NB4 (cell line): ENCODE results near the gene CSF1R.

Source experiments
- CTCF ChIP-seq: IDR thresholded peaks from one replicate; pipeline ENCODE4 v1.5.1; 2012; ENCODE audit warnings: low read depth, low read length
- MYC ChIP-seq: IDR thresholded peaks from 2 replicates; pipeline ENCODE4 v1.6.1; 2011; ENCODE audit warnings: low read depth, low read length
- POLR2A ChIP-seq: IDR thresholded peaks from 2 replicates; pipeline ENCODE4 v1.6.1; 2011; ENCODE audit warnings: mild to moderate bottlenecking; ENCODE audit not compliant: insufficient read length; ENCODE audit errors: extremely low read depth

GRCh38 chr5:150068472-150068871, 17.9 kb downstream of the CSF1R start:
- TF ChIP-seq CTCF (no peak), POLR2A (no peak), MYC (no peak)
